ENCODE measurements around the gene KIAA2012. TPM values are rescaled to one million over a fixed set of nuclear protein-coding genes. Genes with fewer than 3 reads are reported as not detected.

The KIAA2012 gene
- total RNA-seq, 1 donor from 2014 or later = 1.3 TPM

DNA sequence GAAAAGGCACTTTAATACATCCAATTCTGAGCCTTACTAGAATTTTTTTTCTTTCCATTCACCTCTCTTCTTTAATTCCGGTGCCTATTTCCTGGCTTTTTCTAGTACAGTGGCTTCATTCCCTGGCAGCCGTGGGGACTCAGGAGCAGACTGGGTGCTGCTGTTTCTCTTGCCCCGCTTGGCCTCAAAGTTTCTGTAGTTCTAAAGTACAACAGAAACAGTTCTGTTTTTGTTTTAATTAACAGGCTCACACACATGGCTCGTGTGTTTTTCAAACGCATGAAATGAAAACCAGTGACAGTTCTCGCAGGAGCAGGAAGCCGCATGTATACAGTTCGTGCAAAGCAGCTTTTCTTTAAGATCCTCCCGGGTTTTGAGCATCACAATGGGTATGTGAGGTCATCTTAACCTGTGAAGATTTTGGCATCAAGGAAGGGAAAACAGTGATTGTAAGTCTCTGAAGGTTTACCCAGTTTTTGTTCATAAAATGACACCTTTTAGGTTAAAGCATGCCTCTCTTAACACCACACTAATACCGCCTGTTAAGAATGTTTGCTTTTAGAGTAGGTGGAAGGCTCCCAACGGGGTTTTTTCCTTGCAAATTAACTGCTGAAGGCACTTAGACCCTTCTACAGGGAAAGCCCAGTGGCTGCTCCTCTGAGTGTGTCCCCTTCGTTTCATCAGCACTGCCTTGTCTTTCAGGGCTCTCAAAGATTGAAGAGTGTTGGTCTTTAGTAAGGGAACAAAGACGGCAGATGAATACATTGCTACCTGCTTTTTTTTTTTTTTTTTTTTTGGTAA lies 33.6 kb upstream of the KIAA2012 start:
- Mint-ChIP-seq H3K4me1 (ENCODE audit: unreplicated experiment) (peaks cover 36% of the 10 kb centered on the region), H3K36me3 (peaks cover 8% of the 10 kb centered on the region), H3K9me3 (no peaks in the 10 kb centered on the region), H3K4me3 (peak overlapping the region; percentile 83), H3K27ac (peak overlapping the region; percentile 54), H3K27me3 (no peaks in the 10 kb centered on the region)
- TF ChIP-seq, protein P1, sequence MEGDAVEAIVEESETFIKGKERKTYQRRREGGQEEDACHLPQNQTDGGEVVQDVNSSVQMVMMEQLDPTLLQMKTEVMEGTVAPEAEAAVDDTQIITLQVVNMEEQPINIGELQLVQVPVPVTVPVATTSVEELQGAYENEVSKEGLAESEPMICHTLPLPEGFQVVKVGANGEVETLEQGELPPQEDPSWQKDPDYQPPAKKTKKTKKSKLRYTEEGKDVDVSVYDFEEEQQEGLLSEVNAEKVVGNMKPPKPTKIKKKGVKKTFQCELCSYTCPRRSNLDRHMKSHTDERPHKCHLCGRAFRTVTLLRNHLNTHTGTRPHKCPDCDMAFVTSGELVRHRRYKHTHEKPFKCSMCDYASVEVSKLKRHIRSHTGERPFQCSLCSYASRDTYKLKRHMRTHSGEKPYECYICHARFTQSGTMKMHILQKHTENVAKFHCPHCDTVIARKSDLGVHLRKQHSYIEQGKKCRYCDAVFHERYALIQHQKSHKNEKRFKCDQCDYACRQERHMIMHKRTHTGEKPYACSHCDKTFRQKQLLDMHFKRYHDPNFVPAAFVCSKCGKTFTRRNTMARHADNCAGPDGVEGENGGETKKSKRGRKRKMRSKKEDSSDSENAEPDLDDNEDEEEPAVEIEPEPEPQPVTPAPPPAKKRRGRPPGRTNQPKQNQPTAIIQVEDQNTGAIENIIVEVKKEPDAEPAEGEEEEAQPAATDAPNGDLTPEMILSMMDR (conservative IDR thresholded peaks at IDR 0.05) = no peak
- DNase-seq (ENCODE audit: extremely low spot score, unreplicated experiment) = no peak

DNA sequence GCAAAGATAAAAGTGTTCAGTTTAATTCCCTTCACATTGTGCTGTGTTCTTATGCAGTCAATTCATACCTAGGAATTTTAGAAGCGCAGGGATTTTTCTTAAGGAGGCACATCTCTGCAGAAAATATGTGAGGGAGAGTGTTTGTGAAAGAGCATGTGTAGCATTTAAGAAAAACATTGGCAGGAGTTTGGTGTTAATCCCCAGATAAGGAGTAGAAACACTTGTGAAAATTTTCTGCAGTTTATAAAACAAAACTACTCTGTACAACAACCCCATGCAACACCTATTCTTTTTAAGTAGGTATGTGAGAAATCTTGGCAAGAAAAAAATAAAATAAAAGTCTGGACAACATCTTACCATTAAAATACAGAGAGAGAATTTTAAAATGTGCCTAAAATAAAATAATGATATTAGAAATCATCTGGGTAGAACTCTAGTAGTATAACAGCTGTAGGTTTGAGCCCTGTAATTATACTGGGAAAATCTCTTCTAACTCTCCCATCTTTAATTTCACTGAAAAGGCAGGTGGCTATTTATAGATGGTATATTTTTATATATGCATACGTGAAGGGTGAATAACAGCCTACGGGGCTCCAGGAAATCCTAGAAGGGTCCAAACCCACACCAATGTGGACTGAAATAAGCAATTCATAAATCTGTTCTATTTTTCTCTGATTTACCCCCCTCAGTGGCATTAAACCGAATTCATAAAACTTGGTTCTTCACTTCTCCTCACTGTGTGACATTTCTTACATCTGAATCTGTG lies 32.8 kb upstream of the KIAA2012 start:
- Mint-ChIP-seq H3K4me3 (no peak overlapping the region), H3K9me3 (no peaks in the 10 kb centered on the region), H3K36me3 (peaks cover 8% of the 10 kb centered on the region), H3K4me1 (ENCODE audit: unreplicated experiment) (peaks cover 44% of the 10 kb centered on the region), H3K27me3 (no peaks in the 10 kb centered on the region), H3K27ac (no peak overlapping the region)
- TF ChIP-seq, protein P1 (conservative IDR thresholded peaks at IDR 0.05) = no peak
- no peak for DNase-seq (ENCODE audit: extremely low spot score, unreplicated experiment)

DNA sequence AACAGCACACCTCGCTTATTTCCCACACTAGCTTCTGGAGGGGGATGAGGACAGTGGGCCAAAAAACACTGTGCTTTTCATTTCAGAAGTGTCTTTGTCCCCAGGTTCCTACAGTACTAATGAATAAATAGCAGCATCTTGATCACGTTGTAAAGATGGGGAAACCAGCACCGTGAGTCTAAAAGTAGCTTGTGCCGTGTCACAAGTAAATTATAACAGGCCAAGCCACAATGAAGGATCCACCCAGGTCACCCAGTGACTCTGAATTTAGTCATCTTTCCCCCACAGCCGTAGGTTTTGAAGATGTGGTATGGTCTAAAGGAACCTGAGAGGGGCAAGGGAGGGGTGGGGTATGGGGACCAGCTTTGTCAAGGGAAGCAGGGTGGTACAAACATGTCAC lies 30.6 kb upstream of the KIAA2012 start:
- TF ChIP-seq, protein P1 (conservative IDR thresholded peaks at IDR 0.05) = no peak
- H3K9me3 Mint-ChIP-seq = no peaks in the 10 kb centered on the region
- no peak overlapping the region for H3K4me3 Mint-ChIP-seq
- no peak overlapping the region for H3K27ac Mint-ChIP-seq
- peaks cover 59% of the 10 kb centered on the region for H3K4me1 Mint-ChIP-seq (ENCODE audit: unreplicated experiment)
- DNase-seq (ENCODE audit: extremely low spot score, unreplicated experiment) = no peak
- no peaks in the 10 kb centered on the region for H3K27me3 Mint-ChIP-seq
- H3K36me3 Mint-ChIP-seq = peaks cover 7% of the 10 kb centered on the region

DNA sequence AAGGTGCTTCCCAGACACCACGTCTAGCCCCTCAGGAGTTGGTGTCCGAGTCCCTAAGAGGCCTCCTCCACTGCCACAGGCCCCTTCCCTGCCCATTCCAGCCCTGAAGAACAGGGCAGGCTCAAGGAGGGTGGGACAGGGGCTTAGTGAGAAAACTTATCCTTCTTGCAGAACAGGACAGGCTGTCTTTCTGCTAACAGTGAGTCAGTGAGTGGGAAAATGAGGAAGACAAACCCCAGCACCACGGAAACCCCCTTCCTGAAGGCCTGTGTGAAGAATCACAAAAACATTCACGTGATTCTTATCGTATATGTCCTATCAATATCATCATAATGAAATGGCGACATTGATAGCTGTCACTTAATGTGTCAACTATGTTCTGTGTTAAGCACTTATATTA lies 29.6 kb upstream of the KIAA2012 start:
- peaks cover 61% of the 10 kb centered on the region for H3K4me1 Mint-ChIP-seq (ENCODE audit: unreplicated experiment)
- peak overlapping the region; percentile 54 for H3K27ac Mint-ChIP-seq
- no peak overlapping the region for H3K4me3 Mint-ChIP-seq
- TF ChIP-seq, protein P1 (conservative IDR thresholded peaks at IDR 0.05) = no peak
- no peak for DNase-seq (ENCODE audit: extremely low spot score, unreplicated experiment)
- peaks cover 3% of the 10 kb centered on the region for H3K36me3 Mint-ChIP-seq
- no peaks in the 10 kb centered on the region for H3K9me3 Mint-ChIP-seq
- H3K27me3 Mint-ChIP-seq = no peaks in the 10 kb centered on the region

DNA sequence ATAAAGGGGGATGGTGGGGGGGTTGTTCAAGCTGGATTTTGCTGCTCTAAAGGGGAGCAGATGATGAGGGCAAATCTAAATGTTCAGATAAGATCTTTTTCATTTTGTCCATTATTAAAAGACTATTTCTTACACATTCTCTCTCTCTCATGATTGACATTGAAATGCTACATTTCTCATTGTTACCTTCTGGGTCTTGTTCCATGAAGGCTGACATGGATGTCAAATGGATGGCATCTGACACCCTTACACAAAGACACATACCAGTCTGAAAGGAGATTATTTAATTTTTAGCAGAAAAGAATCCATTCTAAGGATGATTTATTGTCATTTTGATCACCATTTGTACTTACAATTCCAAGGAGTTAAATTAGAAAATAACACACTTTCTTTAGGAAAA lies 28.3 kb upstream of the KIAA2012 start:
- H3K9me3 Mint-ChIP-seq = no peaks in the 10 kb centered on the region
- H3K27me3 Mint-ChIP-seq = no peaks in the 10 kb centered on the region
- peaks cover 55% of the 10 kb centered on the region for H3K4me1 Mint-ChIP-seq (ENCODE audit: unreplicated experiment)
- no peak overlapping the region for H3K4me3 Mint-ChIP-seq
- no peak for DNase-seq (ENCODE audit: extremely low spot score, unreplicated experiment)
- H3K27ac Mint-ChIP-seq = peak overlapping the region; percentile 58
- no peaks in the 10 kb centered on the region for H3K36me3 Mint-ChIP-seq
- TF ChIP-seq, protein P1 (conservative IDR thresholded peaks at IDR 0.05) = no peak
